Measurements from ENCODE around the gene HAS3. TPM values are rescaled to one million over a fixed set of nuclear protein-coding genes. Genes with fewer than 3 reads are reported as not detected.

HAS3 gene
- total RNA-seq, 1 experiment from 2014 or later, result 140 TPM

DNA sequence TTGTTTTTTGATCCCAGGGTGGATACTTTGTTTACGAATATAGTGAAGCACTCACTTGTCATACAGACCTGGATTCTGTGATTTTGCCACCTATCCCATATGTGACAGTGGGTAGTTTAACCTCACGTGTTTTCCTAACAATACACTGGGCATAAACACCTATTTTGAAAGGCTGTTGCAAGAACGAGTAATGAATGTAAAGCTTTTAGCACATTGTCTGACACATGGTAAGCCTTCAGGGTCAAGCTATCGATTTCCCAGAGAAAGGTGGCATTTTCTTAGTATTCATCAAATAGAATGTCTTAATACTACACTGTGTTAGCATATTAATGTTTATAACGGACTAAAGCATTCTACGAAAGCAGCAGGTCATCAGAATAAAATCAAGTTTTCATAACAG is 25.0 kb downstream of the HAS3 start:
- peaks cover 12% of the 10 kb centered on the region; the same call in 1 of the 2 replicates for H4K20me1 ChIP-seq (ENCODE audit: insufficient read depth)
- H3K27me3 ChIP-seq (ENCODE audit: insufficient read depth, low read length), result no peaks in the 10 kb centered on the region
- ChIA-PET CTCF (interaction anchor here (1.0 kb wide), 1 partner anchor 20 kb away, joined by 3 read pairs; no protein-coding TSS in a partner anchor), POLR2A (no interaction called here), RAD21 (ENCODE audit: low non-redundant PET in 1 of 2, low total read pairs in 2 of 2, uncharacterized antibody in 2 of 2, unreplicated experiment in 2 of 2) (no interaction called here)
- peaks cover 0 to 28% of the 10 kb centered on the region in 2 experiments; a peak in 3 of 4 replicates for H3K36me3 ChIP-seq (ENCODE audit: control insufficient read depth in 1 of 2, insufficient read depth in 2 of 2, low read length in 2 of 2)
- DNase-seq (ENCODE audit: low read depth, low spot score), result no peak
- no peak overlapping the region for H3K27ac ChIP-seq (ENCODE audit: low read depth, low read length)
- H3K9me2 ChIP-seq (ENCODE audit: insufficient read depth), result no peaks in the 10 kb centered on the region
- TF ChIP-seq, protein P1, sequence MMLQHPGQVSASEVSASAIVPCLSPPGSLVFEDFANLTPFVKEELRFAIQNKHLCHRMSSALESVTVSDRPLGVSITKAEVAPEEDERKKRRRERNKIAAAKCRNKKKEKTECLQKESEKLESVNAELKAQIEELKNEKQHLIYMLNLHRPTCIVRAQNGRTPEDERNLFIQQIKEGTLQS (IDR thresholded peaks at IDR 0.05), result no peak
- TF ChIP-seq, protein P2, sequence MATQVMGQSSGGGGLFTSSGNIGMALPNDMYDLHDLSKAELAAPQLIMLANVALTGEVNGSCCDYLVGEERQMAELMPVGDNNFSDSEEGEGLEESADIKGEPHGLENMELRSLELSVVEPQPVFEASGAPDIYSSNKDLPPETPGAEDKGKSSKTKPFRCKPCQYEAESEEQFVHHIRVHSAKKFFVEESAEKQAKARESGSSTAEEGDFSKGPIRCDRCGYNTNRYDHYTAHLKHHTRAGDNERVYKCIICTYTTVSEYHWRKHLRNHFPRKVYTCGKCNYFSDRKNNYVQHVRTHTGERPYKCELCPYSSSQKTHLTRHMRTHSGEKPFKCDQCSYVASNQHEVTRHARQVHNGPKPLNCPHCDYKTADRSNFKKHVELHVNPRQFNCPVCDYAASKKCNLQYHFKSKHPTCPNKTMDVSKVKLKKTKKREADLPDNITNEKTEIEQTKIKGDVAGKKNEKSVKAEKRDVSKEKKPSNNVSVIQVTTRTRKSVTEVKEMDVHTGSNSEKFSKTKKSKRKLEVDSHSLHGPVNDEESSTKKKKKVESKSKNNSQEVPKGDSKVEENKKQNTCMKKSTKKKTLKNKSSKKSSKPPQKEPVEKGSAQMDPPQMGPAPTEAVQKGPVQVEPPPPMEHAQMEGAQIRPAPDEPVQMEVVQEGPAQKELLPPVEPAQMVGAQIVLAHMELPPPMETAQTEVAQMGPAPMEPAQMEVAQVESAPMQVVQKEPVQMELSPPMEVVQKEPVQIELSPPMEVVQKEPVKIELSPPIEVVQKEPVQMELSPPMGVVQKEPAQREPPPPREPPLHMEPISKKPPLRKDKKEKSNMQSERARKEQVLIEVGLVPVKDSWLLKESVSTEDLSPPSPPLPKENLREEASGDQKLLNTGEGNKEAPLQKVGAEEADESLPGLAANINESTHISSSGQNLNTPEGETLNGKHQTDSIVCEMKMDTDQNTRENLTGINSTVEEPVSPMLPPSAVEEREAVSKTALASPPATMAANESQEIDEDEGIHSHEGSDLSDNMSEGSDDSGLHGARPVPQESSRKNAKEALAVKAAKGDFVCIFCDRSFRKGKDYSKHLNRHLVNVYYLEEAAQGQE (IDR thresholded peaks at IDR 0.05; ENCODE audit: low read depth), result no peak
- TF ChIP-seq ZFX (IDR thresholded peaks at IDR 0.05) (no peak), SRF (IDR thresholded peaks at IDR 0.05; ENCODE audit: low read depth) (no peak), ELF1 (IDR thresholded peaks at IDR 0.05; ENCODE audit: borderline replicate concordance, low read depth) (no peak), YY1 (IDR thresholded peaks at IDR 0.05; ENCODE audit: extremely low read depth, insufficient replicate concordance, low read depth, low read length) (no peak), FOSL1 (IDR thresholded peaks at IDR 0.05; ENCODE audit: low read depth) (no peak)
- peak overlapping the region; percentile 93; the same call in 1 of the 2 replicates for H3K9ac ChIP-seq (ENCODE audit: low read length)
- peak overlapping the region; percentile 91 for H3K4me2 ChIP-seq (ENCODE audit: low read length)
- peaks cover 98% of the 10 kb centered on the region for H3K79me2 ChIP-seq (ENCODE audit: insufficient read depth, low read length)
- no peak for ATAC-seq
- H2AFZ ChIP-seq (ENCODE audit: low read depth, low read length, poor library complexity, severe bottlenecking), result no peak overlapping the region
- H3K9me3 ChIP-seq (ENCODE audit: control insufficient read depth in 1 of 2, insufficient read depth in 1 of 2, low read depth in 1 of 2, low read length in 2 of 2), result no peaks in the 10 kb centered on the region
- H3K4me1 ChIP-seq (ENCODE audit: control insufficient read depth in 1 of 2, insufficient read depth in 2 of 2, low read length in 2 of 2), result peaks cover 12 to 20% of the 10 kb centered on the region in 2 experiments; a peak in 3 of 4 replicates
- no peak overlapping the region; a peak in 1 of 4 replicates for H3K4me3 ChIP-seq (replicated peaks in 1 of 2; ENCODE audit: low read depth in 1 of 2, low read length in 2 of 2)
- intact Hi-C loops (cut with micrococcal nuclease), result no loop called here
- TSS peak; percentile 32 for BruUV-seq (replicated peaks)

Data from HCT116 (cell line).